Nephron (organoid): Measurements from ENCODE around the gene UFC1.
A peak's percentile ranks its signal among the peaks of the same experiment; 100 is the strongest.

Source experiments
- H3K27ac Mint-ChIP-seq, 3 experiments: 2 replicates each; pipeline ENCODE4 v1.8.0; 2020; ENCODE audit warnings: mixed read lengths in 3 of 3, mild to moderate bottlenecking in 2 of 3, moderate library complexity in 1 of 3
- H3K27me3 Mint-ChIP-seq: 2 replicates; pipeline ENCODE4 v1.8.0; 2021; ENCODE audit warnings: low read depth, mild to moderate bottlenecking, moderate library complexity, mixed read lengths
- H3K36me3 Mint-ChIP-seq: 2 replicates; pipeline ENCODE4 v1.8.0; 2020; ENCODE audit warnings: low read depth, mixed read lengths
- H3K4me1 Mint-ChIP-seq: 2 replicates; pipeline ENCODE4 v1.8.0; 2020; ENCODE audit warnings: mixed read lengths
- H3K4me3 Mint-ChIP-seq, 3 experiments: 2 replicates each; pipeline ENCODE4 v1.8.0; 2020; ENCODE audit warnings: mild to moderate bottlenecking in 3 of 3, mixed read lengths in 3 of 3, moderate library complexity in 2 of 3
- H3K9me3 Mint-ChIP-seq: 2 replicates; pipeline ENCODE4 v1.8.0; 2020; ENCODE audit warnings: mixed read lengths
- CTCF ChIP-seq, 3 experiments: fragments of 200-600 bp; sonication (generic); IDR thresholded peaks; one replicate each; pipeline ENCODE4 v1.5.0; 2021; ENCODE audit warnings: antibody characterized with exemption in 3 of 3; ENCODE audit not compliant: unreplicated experiment in 3 of 3

Gene UFC1

DNA sequence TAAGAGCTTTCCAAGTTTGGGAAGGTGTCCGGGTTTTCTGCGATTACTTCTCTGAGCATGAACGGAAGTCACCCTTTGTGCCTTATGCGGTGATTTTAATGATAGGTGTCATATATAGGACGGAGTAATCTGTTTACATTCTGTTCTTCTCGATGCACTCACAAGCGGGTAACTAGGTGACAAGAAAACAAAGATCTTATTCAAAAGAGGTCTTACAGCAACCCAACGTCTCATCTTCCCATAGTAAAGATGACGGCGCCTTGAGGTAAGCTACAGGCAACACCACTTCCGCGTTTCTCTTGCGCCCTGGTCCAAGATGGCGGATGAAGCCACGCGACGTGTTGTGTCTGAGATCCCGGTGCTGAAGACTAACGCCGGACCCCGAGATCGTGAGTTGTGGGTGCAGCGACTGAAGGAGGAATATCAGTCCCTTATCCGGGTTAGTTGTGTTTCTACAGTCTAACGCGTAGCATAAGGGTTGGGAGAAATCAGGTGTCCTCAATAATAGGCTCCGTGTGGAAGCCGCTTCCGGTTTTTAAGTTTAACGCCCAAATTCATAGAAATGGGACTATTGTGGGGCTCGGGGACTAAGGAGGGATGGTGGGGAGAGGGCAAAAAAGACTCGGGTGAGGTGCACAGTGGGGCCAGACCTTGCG, at the start of gene UFC1:
UFC1 (plus strand) TSS at position 297 of the 656 bp plus-strand sequence; CDS start at position 317, 20 bp downstream.
- Mint-ChIP-seq H3K27ac (peak within 1 kb of the TSS; percentile 99 to 100 (median 100)), H3K9me3 (no peaks in the 10 kb centered on the region), H3K4me1 (peaks cover 23% of the 10 kb centered on the region), H3K27me3 (no peaks in the 10 kb centered on the region), H3K4me3 (peak within 1 kb of the TSS; percentile 91 to 98 (median 98)), H3K36me3 (peaks cover 28% of the 10 kb centered on the region)
- no peak for TF ChIP-seq CTCF (IDR thresholded peaks at IDR 0.05; ENCODE audit: unreplicated experiment in 3 of 3)

- Mint-ChIP-seq H3K4me1 (no peaks in the 10 kb centered on the region), H3K9me3 (no peaks in the 10 kb centered on the region), H3K27ac (no peak overlapping the region), H3K27me3 (no peaks in the 10 kb centered on the region), H3K36me3 (peaks cover 25% of the 10 kb centered on the region), H3K4me3 (no peak overlapping the region)
- no peak for TF ChIP-seq CTCF (IDR thresholded peaks at IDR 0.05; ENCODE audit: unreplicated experiment in 3 of 3)
These were observed 47.3 kb upstream of the UFC1 start for GRCh38 chr1:161106431-161106830.

DNA sequence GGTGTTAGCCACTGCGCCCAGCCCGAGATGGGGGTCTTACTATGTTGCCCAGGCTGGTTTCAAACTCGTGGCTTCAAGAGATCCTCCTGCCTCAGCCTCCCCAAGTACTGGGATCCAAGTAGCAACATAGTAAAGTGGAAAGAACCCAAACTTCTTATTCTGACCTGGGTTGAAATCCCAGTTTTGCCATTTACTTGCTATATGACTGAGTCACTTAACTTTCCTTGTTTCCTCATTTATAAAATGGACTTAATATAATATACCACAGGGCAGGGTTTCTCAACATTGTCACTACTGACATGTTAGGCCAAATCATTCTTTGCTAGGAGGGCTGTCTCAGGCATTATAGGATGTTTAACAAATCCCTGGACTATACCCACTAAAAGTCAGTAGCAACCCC, 42.7 kb upstream of the UFC1 start:
- no peaks in the 10 kb centered on the region for H3K9me3 Mint-ChIP-seq
- no peak overlapping the region for H3K27ac Mint-ChIP-seq
- peaks cover 5% of the 10 kb centered on the region for H3K4me1 Mint-ChIP-seq
- no peak for TF ChIP-seq CTCF (IDR thresholded peaks at IDR 0.05; ENCODE audit: unreplicated experiment in 3 of 3)
- no peak overlapping the region for H3K4me3 Mint-ChIP-seq
- H3K36me3 Mint-ChIP-seq = peaks cover 13% of the 10 kb centered on the region
- no peaks in the 10 kb centered on the region for H3K27me3 Mint-ChIP-seq

GRCh38 chr1:161111527-161111926, 42.3 kb upstream of the UFC1 start:
- TF ChIP-seq CTCF (IDR thresholded peaks at IDR 0.05; ENCODE audit: unreplicated experiment in 3 of 3) = no peak
- H3K27ac Mint-ChIP-seq = no peak overlapping the region
- peaks cover 9% of the 10 kb centered on the region for H3K36me3 Mint-ChIP-seq
- H3K27me3 Mint-ChIP-seq = no peaks in the 10 kb centered on the region
- H3K4me1 Mint-ChIP-seq = peaks cover 8% of the 10 kb centered on the region
- H3K9me3 Mint-ChIP-seq = no peaks in the 10 kb centered on the region
- H3K4me3 Mint-ChIP-seq = no peak overlapping the region

DNA sequence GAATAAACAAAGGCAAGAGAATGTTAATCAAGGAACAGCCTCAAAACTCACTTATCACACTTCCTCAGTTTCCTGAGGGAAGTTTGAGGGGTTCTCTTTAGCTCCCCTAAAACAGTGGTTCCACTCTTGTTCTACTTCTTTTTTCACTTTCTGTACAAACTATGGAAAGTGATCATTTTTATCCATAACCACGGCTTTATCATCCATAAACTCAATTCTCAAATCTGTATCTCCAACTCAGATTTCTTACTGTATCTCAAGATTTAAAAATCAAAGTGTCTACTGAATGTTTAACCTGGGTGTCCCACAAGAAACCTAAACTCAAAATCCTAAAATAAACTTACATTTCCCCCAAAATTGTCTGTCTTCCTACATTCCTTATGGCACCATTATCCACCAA, 39.9 kb upstream of the UFC1 start:
- H3K4me1 Mint-ChIP-seq = peaks cover 29% of the 10 kb centered on the region
- no peak overlapping the region for H3K4me3 Mint-ChIP-seq
- H3K27me3 Mint-ChIP-seq = no peaks in the 10 kb centered on the region
- no peak overlapping the region for H3K27ac Mint-ChIP-seq
- no peak for TF ChIP-seq CTCF (IDR thresholded peaks at IDR 0.05; ENCODE audit: unreplicated experiment in 3 of 3)
- peaks cover 5% of the 10 kb centered on the region for H3K36me3 Mint-ChIP-seq
- no peaks in the 10 kb centered on the region for H3K9me3 Mint-ChIP-seq

DNA sequence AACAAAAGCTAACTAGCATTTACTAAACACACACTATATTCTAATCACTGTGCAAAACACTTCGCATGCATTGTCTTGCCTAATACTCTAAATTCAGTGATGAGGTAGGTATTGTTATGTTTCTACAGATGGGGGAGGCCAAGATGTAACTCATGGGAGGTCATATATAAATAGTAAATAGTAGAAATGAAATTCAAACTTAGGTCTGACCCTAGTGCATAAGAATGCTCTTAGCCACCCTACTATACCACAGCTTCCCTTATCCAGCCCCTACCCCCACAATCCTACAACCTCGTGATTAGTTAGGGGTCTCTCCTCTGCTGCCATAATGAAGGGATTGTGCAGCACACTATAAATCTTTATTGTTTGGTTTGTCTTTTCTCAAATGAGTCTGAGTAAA, 39.2 kb upstream of the UFC1 start:
- Mint-ChIP-seq H3K9me3 (no peaks in the 10 kb centered on the region), H3K27me3 (no peaks in the 10 kb centered on the region), H3K4me3 (no peak overlapping the region), H3K4me1 (peaks cover 35% of the 10 kb centered on the region), H3K27ac (no peak overlapping the region), H3K36me3 (peaks cover 4% of the 10 kb centered on the region)
- no peak for TF ChIP-seq CTCF (IDR thresholded peaks at IDR 0.05; ENCODE audit: unreplicated experiment in 3 of 3)
